GM21737 (cell line): ENCODE data around the gene SPR.
A peak's percentile ranks its signal among the peaks of the same experiment; 100 is the strongest.

Experiments
- ATAC-seq: cut with Tn5 transposase; IDR thresholded peaks from one replicate; pipeline ENCODE4 v1.9.1; 2021; ENCODE audit warnings: mild to moderate bottlenecking, moderate library complexity; ENCODE audit not compliant: unreplicated experiment

The SPR gene

GRCh38 chr2:72915320-72915906, 28.2 kb downstream of the SPR start:
- ATAC-seq: no peak

- peak; percentile 40 for ATAC-seq
Measured at GRCh38 chr2:72915907-72916742, 28.9 kb downstream of the SPR start.

- ATAC-seq: no peak
Measured at GRCh38 chr2:72916743-72917137, 29.5 kb downstream of the SPR start.

GRCh38 chr2:72917138-72917876, 30.1 kb downstream of the SPR start, which contains the start of gene EMX1:
Gene EMX1 (plus strand): TSS chr2:72917519. CDS start chr2:72917853, 334 bp downstream.
- peak; percentile 43 for ATAC-seq

GRCh38 chr2:72917877-72918553, 30.8 kb downstream of the SPR start:
- ATAC-seq: no peak

- ATAC-seq: no peak
Measured at GRCh38 chr2:72919414-72920317, 32.5 kb downstream of the SPR start.

- ATAC-seq: no peak
Measured at GRCh38 chr2:72920318-72921087, 33.3 kb downstream of the SPR start.

- ATAC-seq: no peak
Measured at GRCh38 chr2:72921088-72921851, 34.1 kb downstream of the SPR start.

- no peak for ATAC-seq
Measured at GRCh38 chr2:72921853-72922252, 34.6 kb downstream of the SPR start.

GRCh38 chr2:72923833-72924352, 36.7 kb downstream of the SPR start:
- ATAC-seq: no peak

- ATAC-seq: no peak
Measured at GRCh38 chr2:72924353-72925240, 37.4 kb downstream of the SPR start.

GRCh38 chr2:72925328-72925943, 38.2 kb downstream of the SPR start:
- ATAC-seq: no peak

- ATAC-seq: no peak
Measured at GRCh38 chr2:72926368-72926767, 39.2 kb downstream of the SPR start.

- ATAC-seq: no peak
Measured at GRCh38 chr2:72926811-72927465, 39.7 kb downstream of the SPR start.

GRCh38 chr2:72927619-72928550, 40.7 kb downstream of the SPR start:
- no peak for ATAC-seq
